ENCODE data around the gene DDI2. TPM values are rescaled to one million over a fixed set of nuclear protein-coding genes. Genes with fewer than 3 reads are reported as not detected.

Gene DDI2
- total and polyA plus RNA-seq, 9 of the 15 experiments (the other 6 are each of a cell fraction or from before 2014, with no cell fraction given): 6.5 to 48.4 (median 21.2) TPM

DNA sequence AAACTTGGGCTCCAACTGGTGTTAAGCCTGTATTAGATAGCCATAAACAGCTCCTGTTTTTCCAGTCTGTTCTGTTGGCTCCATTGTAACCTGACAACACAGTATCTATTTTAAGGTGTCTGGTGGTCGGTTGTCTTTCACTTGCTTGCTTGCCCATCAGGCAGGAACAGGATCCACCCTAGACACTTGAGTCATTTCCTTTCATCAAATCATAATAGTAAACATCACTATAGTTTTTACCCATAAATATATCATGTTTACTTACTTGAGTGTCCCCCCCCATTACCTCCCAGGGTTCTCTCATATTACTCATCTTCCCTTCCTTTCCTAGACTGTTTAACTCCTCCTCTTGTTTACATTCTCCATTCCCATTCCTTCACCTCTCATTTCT lies 2.9 kb downstream of the DDI2 start (continued):
- TF ChIP-seq ARID1B (IDR thresholded peaks at IDR 0.05): peak; percentile 54
- no peak for TF ChIP-seq ASH1L (IDR thresholded peaks at IDR 0.05; ENCODE audit: borderline replicate concordance, low read depth, partially characterized antibody)
- TF ChIP-seq, protein P1, sequence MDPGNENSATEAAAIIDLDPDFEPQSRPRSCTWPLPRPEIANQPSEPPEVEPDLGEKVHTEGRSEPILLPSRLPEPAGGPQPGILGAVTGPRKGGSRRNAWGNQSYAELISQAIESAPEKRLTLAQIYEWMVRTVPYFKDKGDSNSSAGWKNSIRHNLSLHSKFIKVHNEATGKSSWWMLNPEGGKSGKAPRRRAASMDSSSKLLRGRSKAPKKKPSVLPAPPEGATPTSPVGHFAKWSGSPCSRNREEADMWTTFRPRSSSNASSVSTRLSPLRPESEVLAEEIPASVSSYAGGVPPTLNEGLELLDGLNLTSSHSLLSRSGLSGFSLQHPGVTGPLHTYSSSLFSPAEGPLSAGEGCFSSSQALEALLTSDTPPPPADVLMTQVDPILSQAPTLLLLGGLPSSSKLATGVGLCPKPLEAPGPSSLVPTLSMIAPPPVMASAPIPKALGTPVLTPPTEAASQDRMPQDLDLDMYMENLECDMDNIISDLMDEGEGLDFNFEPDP (CRISPR knock-in tag; IDR thresholded peaks at IDR 0.05): no peak
- TF ChIP-seq ZEB2 (IDR thresholded peaks at IDR 0.05): no peak
- no peak for TF ChIP-seq RFX5 (IDR thresholded peaks at IDR 0.05; ENCODE audit: low read depth, low read length)
- peak; percentile 62; the same call in 1 of the 2 replicates for TF ChIP-seq MEF2D (tag; conservative IDR thresholded peaks at IDR 0.05; ENCODE audit: low read depth)
- TF ChIP-seq SAFB2 (IDR thresholded peaks at IDR 0.05; ENCODE audit: borderline replicate concordance, low read depth, low read length, severe bottlenecking): no peak
- no peak for TF ChIP-seq HNRNPH1 (optimal IDR thresholded peaks at IDR 0.05; ENCODE audit: low read depth, low read length)
- TF ChIP-seq EP400 (IDR thresholded peaks at IDR 0.05): peak; percentile 47; the same call in 1 of the 2 replicates
- TF ChIP-seq TCF7L2 (IDR thresholded peaks at IDR 0.05; ENCODE audit: low read depth, low read length): no peak
- TF ChIP-seq ZNF699 (CRISPR knock-in tag; IDR thresholded peaks at IDR 0.05; ENCODE audit: insufficient replicate concordance): no peak
- peak; percentile 13 for TF ChIP-seq HDAC3 (IDR thresholded peaks at IDR 0.05; ENCODE audit: borderline replicate concordance, partially characterized antibody)
- no peak for TF ChIP-seq ZFP30 (CRISPR knock-in tag; IDR thresholded peaks at IDR 0.05; ENCODE audit: borderline replicate concordance)
- no peak for TF ChIP-seq BACH1 (tag; IDR thresholded peaks at IDR 0.05)
- TF ChIP-seq KLF10 (CRISPR knock-in tag; IDR thresholded peaks at IDR 0.05): no peak
- TF ChIP-seq, protein P2, sequence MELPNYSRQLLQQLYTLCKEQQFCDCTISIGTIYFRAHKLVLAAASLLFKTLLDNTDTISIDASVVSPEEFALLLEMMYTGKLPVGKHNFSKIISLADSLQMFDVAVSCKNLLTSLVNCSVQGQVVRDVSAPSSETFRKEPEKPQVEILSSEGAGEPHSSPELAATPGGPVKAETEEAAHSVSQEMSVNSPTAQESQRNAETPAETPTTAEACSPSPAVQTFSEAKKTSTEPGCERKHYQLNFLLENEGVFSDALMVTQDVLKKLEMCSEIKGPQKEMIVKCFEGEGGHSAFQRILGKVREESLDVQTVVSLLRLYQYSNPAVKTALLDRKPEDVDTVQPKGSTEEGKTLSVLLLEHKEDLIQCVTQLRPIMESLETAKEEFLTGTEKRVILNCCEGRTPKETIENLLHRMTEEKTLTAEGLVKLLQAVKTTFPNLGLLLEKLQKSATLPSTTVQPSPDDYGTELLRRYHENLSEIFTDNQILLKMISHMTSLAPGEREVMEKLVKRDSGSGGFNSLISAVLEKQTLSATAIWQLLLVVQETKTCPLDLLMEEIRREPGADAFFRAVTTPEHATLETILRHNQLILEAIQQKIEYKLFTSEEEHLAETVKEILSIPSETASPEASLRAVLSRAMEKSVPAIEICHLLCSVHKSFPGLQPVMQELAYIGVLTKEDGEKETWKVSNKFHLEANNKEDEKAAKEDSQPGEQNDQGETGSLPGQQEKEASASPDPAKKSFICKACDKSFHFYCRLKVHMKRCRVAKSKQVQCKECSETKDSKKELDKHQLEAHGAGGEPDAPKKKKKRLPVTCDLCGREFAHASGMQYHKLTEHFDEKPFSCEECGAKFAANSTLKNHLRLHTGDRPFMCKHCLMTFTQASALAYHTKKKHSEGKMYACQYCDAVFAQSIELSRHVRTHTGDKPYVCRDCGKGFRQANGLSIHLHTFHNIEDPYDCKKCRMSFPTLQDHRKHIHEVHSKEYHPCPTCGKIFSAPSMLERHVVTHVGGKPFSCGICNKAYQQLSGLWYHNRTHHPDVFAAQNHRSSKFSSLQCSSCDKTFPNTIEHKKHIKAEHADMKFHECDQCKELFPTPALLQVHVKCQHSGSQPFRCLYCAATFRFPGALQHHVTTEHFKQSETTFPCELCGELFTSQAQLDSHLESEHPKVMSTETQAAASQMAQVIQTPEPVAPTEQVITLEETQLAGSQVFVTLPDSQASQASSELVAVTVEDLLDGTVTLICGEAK (IDR thresholded peaks at IDR 0.05): no peak
- TF ChIP-seq, protein P2 (CRISPR knock-in tag; IDR thresholded peaks at IDR 0.05): no peak
- TF ChIP-seq ZNF764 (CRISPR knock-in tag; IDR thresholded peaks at IDR 0.05; ENCODE audit: low read depth): no peak
